DOHH2 (cell line): ENCODE results near the gene KCNJ6.

Source experiments
- H3F3A ChIP-seq: fragments of 200-600 bp; sonication (generic), shearing (Covaris generic); 2 replicates; pipeline ENCODE4 v1.6.0; 2016; ENCODE audit warnings: antibody characterized with exemption, mild to moderate bottlenecking; ENCODE audit not compliant: control insufficient read depth, insufficient read depth
- H3K27ac ChIP-seq: fragments of 200-600 bp; sonication (generic); 2 replicates; pipeline ENCODE4 v1.5.1; 2014; ENCODE audit warnings: low read depth, mild to moderate bottlenecking, low read length, moderate library complexity
- H3K27me3 ChIP-seq: fragments of 200-600 bp; sonication (generic); 2 replicates; pipeline ENCODE4 v1.6.1; 2014; ENCODE audit warnings: mild to moderate bottlenecking, low read length, mixed read lengths; ENCODE audit not compliant: control insufficient read depth
- H3K36me3 ChIP-seq: fragments of 200-600 bp; sonication (generic); 2 replicates; pipeline ENCODE4 v1.6.1; 2014; ENCODE audit warnings: mild to moderate bottlenecking, low read length, moderate library complexity, mixed read lengths; ENCODE audit not compliant: control insufficient read depth
- H3K4me1 ChIP-seq: fragments of 200-600 bp; sonication (generic); 2 replicates; pipeline ENCODE4 v1.6.1; 2014; ENCODE audit warnings: mild to moderate bottlenecking, low read length, mixed read lengths; ENCODE audit not compliant: control insufficient read depth
- H3K4me2 ChIP-seq: fragments of 200-600 bp; sonication (generic); 2 replicates; pipeline ENCODE4 v1.6.0; 2014; ENCODE audit warnings: mild to moderate bottlenecking, low read length, moderate library complexity
- H3K4me3 ChIP-seq: fragments of 200-600 bp; sonication (generic); 2 replicates; pipeline ENCODE4 v1.5.1; 2014; ENCODE audit warnings: mild to moderate bottlenecking, low read length, mixed read lengths
- H3K79me2 ChIP-seq: fragments of 200-600 bp; sonication (generic); 2 replicates; pipeline ENCODE4 v1.6.1; 2014; ENCODE audit warnings: mild to moderate bottlenecking, low read length, mixed read lengths; ENCODE audit not compliant: control insufficient read depth
- H3K9me2 ChIP-seq: fragments of 200-600 bp; sonication (generic); replicated peaks from 2 replicates; pipeline ENCODE4 v1.6.1; 2014; ENCODE audit warnings: mild to moderate bottlenecking, low read length, mixed read lengths; ENCODE audit not compliant: control insufficient read depth
- H3K9me3 ChIP-seq: fragments of 200-600 bp; sonication (generic); 2 replicates; pipeline ENCODE4 v1.6.1; 2014; ENCODE audit warnings: antibody characterized with exemption, low read length, mixed read lengths; ENCODE audit not compliant: control insufficient read depth, insufficient read depth
- H4K20me1 ChIP-seq: fragments of 200-600 bp; sonication (generic); 2 replicates; pipeline ENCODE4 v1.6.0; 2014; ENCODE audit warnings: low read depth, mild to moderate bottlenecking, antibody characterized with exemption, low read length, moderate library complexity; ENCODE audit not compliant: control insufficient read depth, insufficient read depth
- EZH2phosphoT487 ChIP-seq: fragments of 200-600 bp; sonication (generic); IDR thresholded peaks from 2 replicates; pipeline ENCODE4 v1.6.1; 2017; ENCODE audit warnings: borderline replicate concordance, mild to moderate bottlenecking, antibody characterized with exemption, low read length, moderate library complexity, mixed read lengths
- TF ChIP-seq, protein P1 (sequence below): fragments of 200-600 bp; sonication (generic); IDR thresholded peaks from one replicate; pipeline ENCODE4 v1.5.1; 2014; ENCODE audit warnings: antibody characterized with exemption, mild to moderate bottlenecking, low read depth, low read length; ENCODE audit not compliant: poor library complexity, severe bottlenecking

KCNJ6 gene

DNA sequence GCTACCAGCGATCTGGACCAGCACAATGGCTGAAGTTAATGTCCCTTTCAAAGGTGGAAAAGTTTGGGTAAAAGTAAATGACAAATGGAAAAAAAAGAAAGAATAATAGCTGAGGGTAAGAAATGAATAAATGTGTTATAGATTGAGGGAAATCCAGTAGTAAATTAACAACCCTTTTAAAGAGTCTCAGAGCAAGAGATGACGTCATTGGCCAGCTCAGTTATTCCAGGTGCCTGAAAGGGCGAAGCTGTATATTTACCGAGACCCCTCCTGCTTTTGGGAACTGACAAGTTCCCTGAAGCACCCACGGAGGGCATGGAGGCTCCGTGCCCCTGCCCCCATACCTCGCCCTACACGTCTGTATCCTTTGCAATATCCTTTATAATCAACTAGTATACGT lies 40.5 kb upstream of the KCNJ6 start:
- TF ChIP-seq, protein P1, sequence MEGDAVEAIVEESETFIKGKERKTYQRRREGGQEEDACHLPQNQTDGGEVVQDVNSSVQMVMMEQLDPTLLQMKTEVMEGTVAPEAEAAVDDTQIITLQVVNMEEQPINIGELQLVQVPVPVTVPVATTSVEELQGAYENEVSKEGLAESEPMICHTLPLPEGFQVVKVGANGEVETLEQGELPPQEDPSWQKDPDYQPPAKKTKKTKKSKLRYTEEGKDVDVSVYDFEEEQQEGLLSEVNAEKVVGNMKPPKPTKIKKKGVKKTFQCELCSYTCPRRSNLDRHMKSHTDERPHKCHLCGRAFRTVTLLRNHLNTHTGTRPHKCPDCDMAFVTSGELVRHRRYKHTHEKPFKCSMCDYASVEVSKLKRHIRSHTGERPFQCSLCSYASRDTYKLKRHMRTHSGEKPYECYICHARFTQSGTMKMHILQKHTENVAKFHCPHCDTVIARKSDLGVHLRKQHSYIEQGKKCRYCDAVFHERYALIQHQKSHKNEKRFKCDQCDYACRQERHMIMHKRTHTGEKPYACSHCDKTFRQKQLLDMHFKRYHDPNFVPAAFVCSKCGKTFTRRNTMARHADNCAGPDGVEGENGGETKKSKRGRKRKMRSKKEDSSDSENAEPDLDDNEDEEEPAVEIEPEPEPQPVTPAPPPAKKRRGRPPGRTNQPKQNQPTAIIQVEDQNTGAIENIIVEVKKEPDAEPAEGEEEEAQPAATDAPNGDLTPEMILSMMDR, result no peak
- TF ChIP-seq EZH2phosphoT487, result no peak
- Histone ChIP-seq H3K36me3 (no peaks in the 10 kb centered on the region), H3K27ac (no peak overlapping the region)

DNA sequence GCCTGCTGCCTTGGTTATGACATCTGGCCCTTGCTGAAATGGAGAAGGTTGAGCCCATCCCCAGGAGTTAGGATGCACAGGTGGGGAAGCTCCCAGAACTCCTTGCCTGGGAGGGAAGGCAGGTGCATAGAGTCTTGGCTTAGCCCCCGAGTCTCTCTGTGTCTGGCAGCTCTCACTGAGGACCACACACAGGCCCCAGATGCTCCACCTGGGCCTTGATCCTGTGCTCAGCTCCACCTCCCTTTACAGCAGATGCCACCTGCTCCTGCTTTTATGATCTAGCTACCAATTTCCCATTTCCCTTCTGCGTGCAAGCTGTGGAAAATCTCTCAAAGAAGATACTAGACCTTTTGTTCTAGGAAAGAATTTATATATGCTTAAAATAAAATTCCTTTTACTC lies 28.8 kb upstream of the KCNJ6 start:
- Histone ChIP-seq H3K27me3 (no peaks in the 10 kb centered on the region), H3K4me1 (no peaks in the 10 kb centered on the region), H4K20me1 (no peaks in the 10 kb centered on the region), H3K9me2 (no peaks in the 10 kb centered on the region), H3K36me3 (no peaks in the 10 kb centered on the region), H3K27ac (no peak overlapping the region), H3K4me2 (no peak overlapping the region), H3K4me3 (no peak overlapping the region), H3K9me3 (no peaks in the 10 kb centered on the region), H3F3A (no peaks in the 10 kb centered on the region), H3K79me2 (no peaks in the 10 kb centered on the region)
- TF ChIP-seq EZH2phosphoT487, result no peak
- TF ChIP-seq, protein P1, result no peak

More for the DNA sequence above, 40.5 kb upstream of the KCNJ6 start:
- H3K27me3 ChIP-seq, result no peaks in the 10 kb centered on the region
- no peaks in the 10 kb centered on the region for H3K4me1 ChIP-seq
- H3K9me2 ChIP-seq, result no peaks in the 10 kb centered on the region
- no peak overlapping the region for H3K4me3 ChIP-seq
- H4K20me1 ChIP-seq, result no peaks in the 10 kb centered on the region
- no peak overlapping the region for H3K4me2 ChIP-seq
- no peaks in the 10 kb centered on the region for H3K79me2 ChIP-seq
- no peaks in the 10 kb centered on the region for H3F3A ChIP-seq
- H3K9me3 ChIP-seq, result no peaks in the 10 kb centered on the region

DNA sequence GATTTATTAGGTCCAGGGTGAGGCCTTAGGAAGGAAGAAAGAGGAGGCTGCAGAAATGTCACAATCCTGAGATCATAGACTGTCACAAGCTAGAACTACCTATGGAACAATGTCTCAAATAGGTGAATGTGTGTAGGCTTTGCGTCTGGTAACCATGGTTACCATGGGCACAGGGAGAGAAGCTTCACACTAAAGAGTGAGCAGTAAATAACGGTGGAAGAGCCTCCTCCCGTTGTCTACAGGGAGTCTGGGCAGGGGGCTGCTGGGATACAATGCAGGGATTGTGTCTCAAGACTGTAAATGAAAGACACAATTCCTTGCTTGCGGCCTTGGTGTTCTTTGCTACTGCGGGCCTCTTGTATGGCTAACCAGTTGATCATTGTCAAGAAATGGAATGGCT lies 28.2 kb upstream of the KCNJ6 start:
- H3K79me2 ChIP-seq, result no peaks in the 10 kb centered on the region
- H3K4me2 ChIP-seq, result no peak overlapping the region
- no peaks in the 10 kb centered on the region for H3F3A ChIP-seq

More for the DNA sequence above, 28.2 kb upstream of the KCNJ6 start:
- H3K4me1 ChIP-seq, result no peaks in the 10 kb centered on the region
- H3K9me2 ChIP-seq, result no peaks in the 10 kb centered on the region
- H3K9me3 ChIP-seq, result no peaks in the 10 kb centered on the region
- no peaks in the 10 kb centered on the region for H4K20me1 ChIP-seq
- no peaks in the 10 kb centered on the region for H3K36me3 ChIP-seq
- H3K27me3 ChIP-seq, result no peaks in the 10 kb centered on the region
- TF ChIP-seq EZH2phosphoT487, result no peak
- TF ChIP-seq, protein P1, result no peak
- H3K4me3 ChIP-seq, result no peak overlapping the region
- no peak overlapping the region for H3K27ac ChIP-seq
